HG03342 (cell line): ENCODE results near the gene GAS7.
A peak's percentile ranks its signal among the peaks of the same experiment; 100 is the strongest.
"Not testable (repeated sequence)": the region's sequence is repeated elsewhere in the genome, so short reads cannot be mapped to it uniquely, and the experiment has no call there.

Experiments used
- ATAC-seq: cut with Tn5 transposase; IDR thresholded peaks from one replicate; pipeline ENCODE4 v1.9.1; 2021; ENCODE audit warnings: mild to moderate bottlenecking, moderate library complexity; ENCODE audit not compliant: unreplicated experiment

GAS7 gene

DNA sequence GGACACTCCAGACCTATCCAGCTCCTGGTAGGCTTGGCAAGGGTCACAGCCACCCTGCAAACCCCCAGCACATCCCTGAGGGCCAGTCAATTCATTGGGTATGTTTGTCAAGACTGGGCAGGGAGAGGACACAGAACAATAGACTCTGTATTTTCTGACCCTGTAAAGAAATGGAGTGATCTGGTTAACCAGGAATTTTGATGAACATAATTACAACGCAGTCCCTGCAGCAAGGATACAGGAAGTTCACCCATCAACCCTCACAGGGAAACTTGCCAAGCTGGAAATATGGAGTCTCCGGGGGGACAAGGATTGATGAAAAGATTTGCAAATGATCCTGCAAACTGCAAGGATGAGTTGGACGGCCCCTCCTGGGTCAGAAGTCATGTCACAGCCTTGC lies 167.3 kb downstream of the GAS7 start:
- ATAC-seq: no peak

DNA sequence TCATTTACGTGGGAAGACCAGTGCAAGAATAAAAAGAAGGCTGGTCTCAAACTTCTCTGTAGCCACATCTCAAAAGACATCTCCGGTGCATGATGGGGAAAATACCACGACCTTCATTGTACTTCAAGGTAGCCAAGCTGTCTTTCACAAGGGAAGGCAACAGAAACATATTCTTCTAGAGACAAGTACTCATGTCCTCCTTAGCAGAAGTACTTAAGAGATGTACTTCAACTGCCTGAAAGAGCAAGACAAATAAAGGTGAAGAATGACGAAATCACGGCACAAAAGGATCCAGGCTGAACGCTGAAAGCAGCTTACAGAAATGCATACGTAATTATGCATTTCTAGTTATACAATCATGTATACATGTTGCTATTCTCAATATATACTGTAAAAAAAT lies 169.3 kb downstream of the GAS7 start:
- ATAC-seq: no peak

DNA sequence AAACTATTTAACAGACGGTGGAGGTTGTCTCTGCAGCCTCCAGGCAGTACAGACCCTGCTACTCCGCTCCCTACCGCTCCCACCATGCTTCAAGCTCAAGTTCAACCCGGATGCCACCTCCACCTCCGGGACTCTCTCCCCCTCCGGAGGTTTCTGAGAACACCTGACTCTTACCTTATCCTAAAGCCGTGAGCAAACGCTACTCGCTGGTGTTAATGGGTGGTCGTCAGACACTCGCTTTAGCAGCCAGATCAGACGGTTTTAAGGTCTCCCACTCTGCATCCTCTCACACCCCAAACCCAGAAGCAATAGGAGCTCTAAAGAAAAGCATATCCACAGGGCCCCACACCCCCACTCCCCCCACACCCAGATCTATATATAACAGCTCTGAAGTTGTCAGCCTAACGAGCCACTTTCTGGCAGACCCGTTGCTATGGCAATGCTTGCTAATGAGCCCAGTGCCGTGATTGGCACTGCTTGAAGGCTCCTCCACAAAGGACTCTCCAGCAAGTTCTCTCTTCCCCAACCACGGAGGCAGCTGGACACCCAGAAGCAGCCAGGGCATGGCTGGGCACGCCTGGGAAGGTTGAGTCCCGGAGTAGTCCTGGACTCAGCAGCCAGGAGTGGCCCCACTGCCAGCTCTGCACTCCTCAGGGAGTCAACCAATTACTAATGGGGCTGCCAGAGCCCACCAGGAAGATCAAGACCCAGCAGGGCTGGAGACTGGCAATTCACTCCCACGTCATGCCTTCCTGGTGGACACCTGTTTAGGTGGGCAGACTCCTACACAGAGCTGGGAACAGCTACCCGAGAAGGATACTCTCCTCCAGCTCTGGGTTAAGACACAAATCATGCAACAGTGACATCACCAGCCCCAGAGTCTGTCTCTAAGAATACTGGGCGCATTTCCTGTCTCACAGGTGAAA lies 172.2 kb downstream of the GAS7 start:
- ATAC-seq: no peak

DNA sequence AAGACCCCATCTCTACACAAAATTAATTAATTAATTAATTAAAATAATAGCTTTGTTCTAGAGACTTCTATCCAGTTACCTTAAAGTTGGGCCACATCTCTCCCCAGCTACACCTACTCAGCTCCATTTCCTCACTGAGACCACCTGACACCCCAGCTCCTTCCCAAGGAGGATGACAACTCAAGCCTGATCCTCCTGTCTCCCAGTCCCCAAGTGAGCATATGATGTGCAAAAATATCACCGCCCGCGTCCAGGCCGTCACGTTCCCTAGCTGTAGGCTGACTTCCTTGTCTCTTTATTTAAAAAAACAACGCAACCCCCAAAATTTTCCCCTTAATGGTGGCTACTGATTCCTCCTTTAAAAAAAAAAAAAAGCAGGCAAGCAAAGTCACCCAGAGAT lies 173.2 kb downstream of the GAS7 start:
- no peak for ATAC-seq

DNA sequence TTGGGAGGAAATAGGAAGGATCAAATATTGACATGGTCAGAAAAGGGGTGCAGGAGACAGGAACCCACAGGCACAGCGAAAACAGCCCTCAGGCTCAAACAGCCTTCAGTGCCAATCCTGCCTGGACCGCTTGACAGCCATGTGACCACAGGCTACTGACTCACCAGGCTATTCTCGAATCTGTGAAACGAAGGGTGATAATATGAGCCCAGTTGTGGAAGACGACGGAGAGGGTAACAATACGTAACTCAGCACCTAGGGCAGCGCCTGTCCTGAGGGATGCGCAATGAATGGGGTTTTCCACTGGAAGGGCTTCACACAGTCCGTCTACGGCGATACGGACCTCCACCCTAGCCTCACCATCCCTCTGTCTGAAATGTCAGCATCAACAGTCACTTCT lies 176.0 kb downstream of the GAS7 start:
- ATAC-seq: no peak

DNA sequence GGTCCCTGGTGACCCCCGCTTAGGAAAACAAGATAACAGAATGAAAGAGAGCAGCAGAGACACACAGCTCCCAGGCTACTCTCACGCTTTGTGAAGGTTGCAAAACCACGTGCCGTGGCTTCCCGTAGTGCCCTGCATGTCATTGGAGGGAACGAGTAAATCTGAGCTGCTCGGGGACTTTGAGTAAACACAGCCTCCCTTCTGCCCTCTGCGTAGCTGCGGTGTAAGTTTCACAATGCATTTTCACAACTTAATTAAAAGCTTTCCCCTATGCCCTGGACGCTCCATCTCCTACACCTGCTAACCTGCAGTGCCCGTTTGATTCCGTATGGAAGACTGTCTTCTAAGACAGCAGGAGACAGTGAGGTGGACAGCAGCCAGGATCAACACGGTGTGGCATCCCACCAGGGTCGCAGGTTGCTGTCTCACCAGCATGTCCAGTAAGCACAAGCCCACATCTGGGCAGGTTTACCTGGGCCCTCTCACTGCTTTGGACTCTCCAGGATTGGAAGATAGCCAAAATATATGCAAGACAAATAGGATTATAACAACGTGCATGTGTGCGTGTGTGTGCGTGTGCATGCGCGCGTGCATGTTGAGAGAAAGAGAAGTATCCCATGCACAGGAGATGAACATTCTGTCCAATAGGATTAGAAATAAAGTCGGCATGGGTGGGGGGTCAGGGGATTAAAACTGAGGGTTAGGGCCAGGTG lies 177.0 kb downstream of the GAS7 start:
- no peak for ATAC-seq

DNA sequence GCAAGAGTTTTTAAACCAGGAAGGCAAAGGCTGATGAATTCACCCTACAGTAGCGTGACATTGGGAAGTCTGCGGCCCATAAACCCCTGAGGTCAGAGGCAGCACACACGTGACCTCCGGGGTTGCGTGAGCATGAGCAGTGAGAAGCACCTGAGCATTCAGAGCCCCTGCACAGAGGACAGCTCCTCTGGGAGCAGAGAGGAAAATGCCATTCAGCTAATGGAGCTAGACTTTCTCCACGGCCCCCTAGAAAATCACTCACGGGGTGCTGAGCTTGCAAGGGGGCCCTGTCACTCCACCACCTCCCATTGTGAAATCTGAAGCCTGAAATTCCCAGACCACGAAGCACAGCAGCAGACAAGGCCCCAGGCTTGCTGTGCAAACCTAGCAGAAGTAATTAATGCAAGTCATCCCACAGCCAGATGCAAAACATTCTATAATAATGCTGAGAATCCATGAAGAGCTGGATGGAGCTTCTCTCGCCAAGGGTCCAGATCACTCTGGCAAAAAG lies 178.4 kb downstream of the GAS7 start:
- no peak for ATAC-seq

DNA sequence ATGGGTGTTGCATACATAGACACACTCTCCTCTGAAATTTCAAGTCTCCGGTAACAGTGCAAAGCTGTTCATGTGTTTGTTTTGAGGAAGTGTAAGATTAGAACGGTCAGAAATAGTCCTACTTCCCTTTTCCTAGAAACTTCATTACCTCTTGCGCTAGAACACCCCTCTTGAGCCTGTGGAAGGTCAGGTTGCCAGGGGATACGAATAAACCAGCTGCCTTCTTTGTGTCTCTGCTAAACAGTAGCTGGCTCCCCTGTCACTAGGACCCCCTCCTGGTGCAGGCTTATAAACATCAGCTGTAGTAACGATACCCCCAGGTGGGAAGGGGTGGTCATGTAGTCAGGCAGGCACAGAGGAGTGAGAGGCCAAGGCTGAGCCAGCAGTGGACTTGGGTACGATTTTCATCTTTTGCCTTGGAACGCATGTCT lies 179.9 kb downstream of the GAS7 start:
- ATAC-seq: peak; percentile 71

DNA sequence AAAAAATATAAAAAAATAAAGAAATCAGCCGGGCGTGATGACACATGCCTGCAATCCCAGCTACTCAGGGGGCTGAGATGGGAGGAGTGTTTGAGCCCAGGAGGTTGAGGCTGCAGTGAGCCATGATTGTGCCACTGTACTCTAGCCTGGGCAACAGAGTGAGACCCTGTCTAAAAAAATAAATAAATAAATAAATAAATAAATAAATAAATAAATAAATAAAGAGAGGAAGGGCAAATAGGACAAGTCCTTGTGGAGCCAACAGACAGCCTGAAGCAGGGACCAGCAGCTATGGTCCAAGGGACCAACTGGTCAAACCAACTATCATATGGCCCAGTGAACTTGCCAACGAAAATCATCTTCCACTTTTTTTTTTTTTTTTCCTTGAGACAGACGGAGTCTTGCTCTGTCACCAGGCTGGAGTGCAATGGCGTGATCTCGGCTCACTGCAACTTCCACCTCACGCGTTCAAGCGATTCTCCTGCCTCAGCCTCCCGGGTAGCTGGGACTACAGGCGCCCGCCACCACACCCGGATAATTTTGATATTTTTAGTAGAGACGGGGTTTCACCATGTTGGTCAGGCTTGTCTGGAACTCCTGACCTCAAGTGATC lies 181.3 kb downstream of the GAS7 start:
- ATAC-seq: not testable (repeated sequence)

DNA sequence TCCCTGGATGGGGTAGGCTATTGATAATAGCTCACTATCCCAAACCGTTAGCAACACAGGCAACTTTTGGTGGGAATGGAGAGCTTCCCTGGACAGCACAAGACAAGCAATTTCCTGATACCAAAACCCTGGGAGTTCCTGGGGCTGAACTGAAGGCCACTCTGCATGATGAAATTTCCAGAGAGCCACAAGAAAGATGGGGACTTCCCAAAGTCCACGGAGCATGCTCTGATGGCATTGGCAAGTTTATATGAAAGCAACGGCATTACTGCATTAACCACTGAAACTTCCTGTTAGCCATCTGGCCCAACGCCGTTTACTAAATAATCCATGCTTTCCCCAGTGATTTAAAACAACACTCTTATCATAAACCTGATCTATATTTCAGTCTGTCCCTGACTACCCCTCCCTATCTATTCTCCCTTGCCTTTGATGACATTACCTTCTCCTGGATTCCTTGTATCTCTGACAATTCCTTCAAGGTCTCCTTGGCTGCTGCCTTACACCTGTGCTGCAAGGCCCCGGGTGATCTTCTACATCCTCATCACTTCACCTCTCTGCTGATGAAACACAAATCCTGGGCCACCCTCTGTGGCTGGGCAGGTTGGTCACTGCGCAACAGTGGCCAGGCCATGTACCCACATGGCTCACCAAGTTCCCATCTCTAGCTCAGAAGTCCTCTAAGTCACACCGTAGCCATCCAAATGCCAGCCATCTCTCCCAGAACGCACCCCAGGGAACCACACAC lies 184.9 kb downstream of the GAS7 start:
- no peak for ATAC-seq

DNA sequence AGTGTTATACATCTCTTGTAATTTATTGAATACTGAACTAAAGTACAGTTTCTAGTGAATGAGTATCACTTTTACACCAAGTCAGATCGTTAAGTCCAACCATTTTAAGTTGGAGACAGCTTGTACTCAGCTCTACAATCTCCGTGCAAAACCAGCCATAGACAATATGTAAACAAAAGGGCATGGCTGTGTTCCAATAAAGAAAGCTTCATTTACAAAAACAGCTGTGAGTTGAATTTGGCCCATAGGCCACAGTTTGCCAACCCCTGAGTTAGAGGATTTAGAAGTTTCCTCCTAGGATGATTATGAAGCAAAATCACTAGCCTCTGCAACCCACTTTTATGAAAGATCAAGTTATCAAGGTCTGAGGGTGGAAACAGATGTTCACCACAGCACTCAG lies 187.7 kb downstream of the GAS7 start:
- no peak for ATAC-seq

DNA sequence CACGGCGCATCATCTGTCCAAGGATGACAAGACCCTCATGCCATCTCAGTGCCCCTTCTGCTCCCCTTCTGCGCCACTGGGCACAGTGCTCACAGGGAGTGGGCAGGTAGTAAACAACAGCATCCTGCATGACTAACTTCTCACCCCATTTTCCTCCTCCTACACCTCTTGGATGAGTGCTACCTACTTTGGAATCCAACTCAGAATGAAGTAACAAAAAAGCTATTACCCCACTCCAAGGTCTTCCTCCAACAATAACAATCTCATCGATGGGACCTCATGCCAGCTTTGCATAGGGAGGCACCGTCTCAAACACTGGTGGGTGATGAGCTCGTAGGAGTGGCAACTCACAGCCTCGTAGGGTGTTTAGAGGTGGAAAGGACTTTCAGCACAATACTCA lies 194.7 kb downstream of the GAS7 start:
- no peak for ATAC-seq

DNA sequence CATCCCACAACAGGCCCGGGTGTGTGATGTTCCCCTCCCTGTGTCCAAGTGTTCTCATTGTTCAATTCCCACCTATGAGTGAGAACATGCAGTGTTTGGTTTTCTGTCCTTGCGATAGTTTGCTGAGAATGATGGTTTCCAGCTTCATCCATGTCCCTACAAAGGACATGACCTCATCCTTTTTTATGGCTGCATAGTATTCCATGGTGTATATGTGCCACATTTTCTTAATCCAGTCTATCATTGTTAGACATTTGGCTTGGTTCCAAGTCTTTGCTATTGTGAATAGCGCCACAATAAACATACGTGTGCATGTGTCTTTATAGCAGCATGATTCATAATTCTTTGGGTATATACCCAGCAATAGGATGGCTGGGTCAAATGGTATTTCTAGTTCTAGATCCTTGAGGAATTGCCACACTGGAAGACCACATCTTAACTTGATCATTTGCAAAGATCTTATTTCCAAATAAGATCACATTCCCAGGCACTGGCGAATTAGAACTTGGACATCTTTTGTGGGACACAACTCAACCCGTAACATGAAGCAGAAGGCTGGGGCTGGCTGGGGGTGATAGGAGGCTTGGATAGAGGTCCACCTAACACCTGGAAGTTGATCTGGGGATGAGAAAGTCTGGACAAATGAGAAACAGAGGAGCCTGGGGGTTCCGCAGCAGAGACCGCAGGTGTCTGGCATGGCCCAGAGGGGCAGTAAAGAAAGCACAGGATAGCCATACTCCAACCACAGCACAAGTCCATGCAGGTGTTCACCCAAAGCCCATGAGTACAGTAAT lies 195.6 kb downstream of the GAS7 start:
- ATAC-seq: not testable (repeated sequence)

DNA sequence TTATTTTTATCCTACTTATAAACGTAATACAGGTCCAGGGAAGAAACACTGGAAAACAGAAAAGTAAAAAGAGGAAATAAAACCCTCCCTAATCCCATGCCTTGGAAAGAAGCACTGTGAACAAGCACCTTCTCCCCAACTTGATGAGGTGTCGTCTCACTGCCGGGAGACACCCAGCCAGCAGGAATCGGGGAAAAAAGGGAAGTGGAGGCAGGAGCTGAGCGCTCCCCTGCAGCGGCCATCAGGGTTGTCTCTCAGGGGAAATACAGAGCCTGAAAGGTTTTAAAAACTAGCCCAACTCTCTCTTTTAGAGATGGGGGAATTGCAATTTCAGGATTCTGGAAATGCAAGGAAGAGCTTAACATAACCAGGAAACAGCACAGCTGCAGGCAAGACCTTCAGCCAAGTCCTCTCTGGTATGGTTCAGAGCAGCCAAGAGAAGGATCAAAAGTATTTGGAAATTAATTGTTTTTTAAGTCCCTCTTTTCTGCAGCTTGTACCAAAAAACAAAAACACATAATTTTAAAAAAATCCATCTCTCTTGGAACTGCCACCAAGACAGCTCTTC lies 197.0 kb downstream of the GAS7 start:
- ATAC-seq: no peak

DNA sequence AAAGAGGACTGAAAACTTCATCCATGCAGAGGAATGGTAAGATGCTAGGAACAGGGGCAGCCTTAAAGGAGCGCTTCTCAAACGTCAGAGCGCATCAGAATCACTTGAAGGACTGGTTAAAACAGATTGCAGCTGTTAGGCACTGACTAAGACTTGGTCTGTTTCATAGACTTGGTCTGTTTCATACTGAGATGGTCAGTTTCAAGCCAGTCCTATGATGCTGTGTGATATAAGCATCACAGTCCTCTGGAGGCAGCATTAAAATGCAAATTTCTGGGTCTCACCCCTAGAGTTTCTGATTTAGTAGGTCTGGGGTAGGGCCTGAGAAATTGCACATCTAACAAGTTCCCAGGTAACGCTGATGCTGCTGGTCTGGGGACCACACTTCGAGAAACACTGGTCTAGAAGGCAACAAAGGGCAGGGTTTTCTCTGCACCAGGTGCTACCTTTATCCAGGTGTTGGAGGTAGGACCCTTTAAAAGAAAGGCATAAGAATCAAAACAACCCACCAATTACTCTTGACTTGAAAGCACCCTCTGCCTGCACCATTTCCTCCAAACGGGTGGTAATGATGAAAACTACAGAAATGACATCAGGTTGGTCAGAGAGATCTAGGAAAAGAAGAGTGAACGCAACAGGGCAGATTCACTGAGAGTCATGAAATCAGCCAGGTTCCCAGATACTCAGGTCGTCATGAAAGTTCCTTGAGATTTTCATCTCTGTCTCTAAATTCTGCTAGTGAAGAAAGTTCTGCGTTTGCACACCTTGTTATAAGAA lies 198.3 kb downstream of the GAS7 start:
- no peak for ATAC-seq

DNA sequence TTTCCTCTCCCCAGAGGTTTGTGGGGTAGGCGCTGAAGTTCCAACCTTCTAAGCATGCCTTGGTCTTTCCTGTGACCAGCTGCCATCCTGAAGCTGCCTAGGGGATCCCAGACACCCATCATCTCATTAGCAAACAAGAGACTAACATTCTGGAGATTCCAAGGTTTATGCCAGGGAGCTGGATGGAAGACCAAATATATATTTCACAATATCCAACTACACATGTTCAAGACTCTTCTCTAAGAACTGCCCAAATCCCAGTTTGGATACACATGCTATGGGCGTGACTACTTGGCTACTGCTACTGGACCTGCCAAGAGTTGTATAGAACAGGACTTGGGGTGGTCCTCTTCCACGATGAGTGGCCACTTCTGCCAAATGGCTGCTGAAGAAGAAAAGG lies 200.3 kb downstream of the GAS7 start:
- ATAC-seq: no peak

DNA sequence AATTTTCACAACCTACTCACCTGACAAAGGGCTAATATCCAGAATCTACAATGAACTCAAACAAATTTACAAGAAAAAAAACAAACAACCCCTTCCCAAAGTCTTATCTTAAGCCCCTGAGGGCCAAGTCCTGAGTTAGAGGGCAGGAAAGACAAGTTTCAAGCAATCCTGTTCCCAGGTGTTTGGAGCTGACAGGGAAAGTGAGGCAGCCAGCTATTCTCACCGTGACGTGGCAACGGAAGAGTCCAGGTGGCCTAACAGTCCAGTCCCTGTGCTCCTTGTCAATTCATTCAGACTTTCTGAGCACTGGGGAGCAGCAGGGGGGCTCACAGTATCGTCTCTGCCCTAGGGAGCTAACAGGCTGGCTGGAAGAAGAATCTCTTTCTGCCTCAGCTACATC lies 203.6 kb downstream of the GAS7 start:
- ATAC-seq: no peak

DNA sequence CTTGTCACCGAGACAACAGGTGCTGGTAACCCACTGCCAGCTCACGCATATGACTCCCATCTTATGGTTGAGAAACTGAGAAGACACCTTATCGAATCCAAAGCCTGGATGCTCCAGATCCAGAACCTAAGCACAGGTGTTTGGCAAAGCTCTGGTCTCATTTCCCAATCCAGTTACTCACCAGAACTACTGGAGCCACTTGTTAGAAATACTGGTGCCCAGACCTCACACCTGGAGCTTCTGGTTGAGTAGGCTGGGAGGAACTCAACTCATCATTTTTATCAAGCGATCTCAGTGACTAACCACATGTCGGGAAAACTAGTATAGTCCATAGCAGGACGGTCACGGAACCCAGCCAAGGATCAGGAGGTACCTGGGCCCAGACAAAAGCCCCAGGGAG lies 206.6 kb downstream of the GAS7 start:
- ATAC-seq: no peak

DNA sequence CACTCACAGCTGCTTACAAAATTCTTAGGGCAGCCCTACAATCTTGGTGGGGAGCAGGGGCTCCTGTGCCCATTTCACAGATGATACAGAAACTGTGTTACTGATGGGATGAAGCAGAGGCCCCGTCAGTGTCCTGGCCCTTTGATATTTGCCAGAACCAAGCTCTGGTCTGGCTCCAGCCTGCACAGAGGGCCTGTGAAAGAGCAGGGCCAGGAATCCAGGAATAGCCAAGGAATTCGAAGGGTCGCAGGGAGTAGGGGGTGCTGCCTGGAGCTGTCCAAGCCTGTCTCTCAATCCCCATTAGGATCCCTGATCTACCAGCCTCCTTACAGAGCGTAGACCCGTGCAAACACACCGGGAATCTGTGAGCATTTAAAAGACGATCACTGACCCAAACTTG lies 207.1 kb downstream of the GAS7 start:
- no peak for ATAC-seq
